ENCODE results near the gene TOMM70.
"Not testable (repeated sequence)": the region's sequence is repeated elsewhere in the genome, so short reads cannot be mapped to it uniquely, and the experiment has no call there.

Gene TOMM70

GRCh38 chr3:100364421-100364820, 36.5 kb downstream of the TOMM70 start:
- no peak for DNase-seq (ENCODE audit: low spot score)

- no peak for DNase-seq (ENCODE audit: low spot score)
These were observed 39.0 kb downstream of the TOMM70 start for GRCh38 chr3:100361897-100362296.

- DNase-seq (ENCODE audit: low spot score), result no peak
These were observed 40.0 kb downstream of the TOMM70 start for GRCh38 chr3:100360757-100361496.

- DNase-seq (ENCODE audit: low spot score), result no peak
These were observed 41.9 kb downstream of the TOMM70 start for GRCh38 chr3:100359035-100359434.

GRCh38 chr3:100358413-100358812, 42.5 kb downstream of the TOMM70 start:
- DNase-seq (ENCODE audit: low spot score), result no peak

- no peak for DNase-seq (ENCODE audit: low spot score)
These were observed 46.0 kb downstream of the TOMM70 start for GRCh38 chr3:100354850-100355249.

GRCh38 chr3:100352296-100353231, 48.3 kb downstream of the TOMM70 start:
- DNase-seq (ENCODE audit: low spot score), result no peak

- not testable (repeated sequence) for DNase-seq (ENCODE audit: low spot score)
These were observed 49.1 kb downstream of the TOMM70 start for GRCh38 chr3:100351770-100352169.

- no peak for DNase-seq (ENCODE audit: low spot score)
These were observed 52.2 kb downstream of the TOMM70 start for GRCh38 chr3:100348727-100349126.

- DNase-seq (ENCODE audit: low spot score), result no peak
These were observed 60.4 kb downstream of the TOMM70 start for GRCh38 chr3:100340527-100340926.

- no peak for DNase-seq (ENCODE audit: low spot score)
These were observed 61.1 kb downstream of the TOMM70 start for GRCh38 chr3:100339786-100340185.

GRCh38 chr3:100338911-100339310, 62.0 kb downstream of the TOMM70 start:
- no peak for DNase-seq (ENCODE audit: low spot score)

- DNase-seq (ENCODE audit: low spot score), result not testable (repeated sequence)
These were observed 64.7 kb downstream of the TOMM70 start for GRCh38 chr3:100336229-100336628.

GRCh38 chr3:100335434-100335833, 65.5 kb downstream of the TOMM70 start:
- DNase-seq (ENCODE audit: low spot score), result peak; percentile 21

- DNase-seq (ENCODE audit: low spot score), result peak; percentile 84
These were observed 66.2 kb downstream of the TOMM70 start, which contains the start of gene NIT2 for GRCh38 chr3:100334488-100335351. NIT2 (plus strand) TSS chr3:100334757; CDS start chr3:100334792, 35 bp downstream.

- DNase-seq (ENCODE audit: low spot score), result no peak
These were observed 66.9 kb downstream of the TOMM70 start for GRCh38 chr3:100333970-100334487.

- DNase-seq (ENCODE audit: low spot score), result no peak
These were observed 67.8 kb downstream of the TOMM70 start for GRCh38 chr3:100333051-100333450.

GRCh38 chr3:100331660-100332059, 69.2 kb downstream of the TOMM70 start:
- DNase-seq (ENCODE audit: low spot score), result no peak

- DNase-seq (ENCODE audit: low spot score), result no peak
These were observed 70.2 kb downstream of the TOMM70 start for GRCh38 chr3:100330651-100331050.

GRCh38 chr3:100329800-100330489, 70.9 kb downstream of the TOMM70 start:
- no peak for DNase-seq (ENCODE audit: low spot score)

GRCh38 chr3:100327377-100327776, 73.5 kb downstream of the TOMM70 start:
- DNase-seq (ENCODE audit: low spot score), result not testable (repeated sequence)
